C4-2B (cell line): ENCODE data around the gene NUFIP1.

Experiments used
- CTCF ChIP-seq: fragments of 450-650 bp; conservative IDR thresholded peaks from 2 replicates; pipeline ENCODE4 v1.5.1; 2017; ENCODE audit warnings: mild to moderate bottlenecking
- ZFX ChIP-seq: fragments of 450-650 bp; IDR thresholded peaks from 2 replicates; pipeline ENCODE4 v1.6.1; 2017

- no peak for TF ChIP-seq CTCF
- no peak for TF ChIP-seq ZFX
Measured at GRCh38 chr13:44930280-44930679, 59.0 kb downstream of the NUFIP1 start.
